Occipital lobe (tissue), 2 donors: ENCODE measurements around the gene LRRTM3. TPM values are rescaled to one million over a fixed set of nuclear protein-coding genes. Genes with fewer than 3 reads are reported as not detected.

ENCODE experiments used
- DNase-seq: peaks from one replicate; lab custom pipeline; 2025; lab: John Stamatoyannopoulos, UW
- total RNA-seq: library from RNA; depleted of rRNA; stranded (reverse); fragments of >200 nt; gene quantifications from one replicate; pipeline ENCODE4 v1.2.3, GENCODE V29; 2014

Gene LRRTM3
- total RNA-seq, 1 donor from 2014 or later = 30.7 TPM

DNA sequence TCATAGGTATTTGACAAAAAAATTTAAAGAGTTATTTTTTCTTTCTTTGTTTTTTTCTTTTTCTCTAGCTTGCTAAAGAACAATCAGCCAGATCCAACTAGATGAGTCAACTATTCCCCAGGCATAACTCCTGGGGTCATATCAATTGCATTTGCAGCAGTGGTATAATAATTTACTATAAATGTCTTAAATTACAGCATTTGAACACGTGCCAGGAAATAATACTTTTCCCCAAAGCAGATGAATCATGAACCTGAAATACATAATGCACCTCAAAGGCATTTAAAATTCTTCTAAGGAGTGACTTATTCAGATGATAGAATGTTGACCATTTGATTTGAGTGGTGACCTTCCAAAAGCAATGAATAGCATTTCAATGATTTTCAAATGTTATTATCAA lies 190.1 kb downstream of the LRRTM3 start:
- no peak for DNase-seq

DNA sequence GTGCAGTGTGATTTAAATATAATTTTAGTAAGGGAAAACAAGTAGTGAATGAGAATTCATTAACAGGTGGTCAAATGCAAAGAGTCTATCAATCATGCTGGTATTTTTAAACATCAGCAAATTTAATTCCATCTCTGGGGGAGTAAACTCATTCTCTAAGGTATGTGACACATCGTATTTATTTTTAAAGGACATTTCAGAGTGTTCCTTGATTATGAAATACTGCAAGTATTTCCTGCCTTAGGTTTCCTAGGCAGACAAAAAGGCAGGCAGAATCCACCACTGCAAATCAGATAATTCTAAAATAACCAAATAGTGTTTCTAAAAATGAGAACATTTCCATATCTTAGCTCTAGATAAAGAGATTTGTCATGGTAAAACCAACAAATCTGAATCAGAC lies 193.8 kb downstream of the LRRTM3 start:
- no peak for DNase-seq

DNA sequence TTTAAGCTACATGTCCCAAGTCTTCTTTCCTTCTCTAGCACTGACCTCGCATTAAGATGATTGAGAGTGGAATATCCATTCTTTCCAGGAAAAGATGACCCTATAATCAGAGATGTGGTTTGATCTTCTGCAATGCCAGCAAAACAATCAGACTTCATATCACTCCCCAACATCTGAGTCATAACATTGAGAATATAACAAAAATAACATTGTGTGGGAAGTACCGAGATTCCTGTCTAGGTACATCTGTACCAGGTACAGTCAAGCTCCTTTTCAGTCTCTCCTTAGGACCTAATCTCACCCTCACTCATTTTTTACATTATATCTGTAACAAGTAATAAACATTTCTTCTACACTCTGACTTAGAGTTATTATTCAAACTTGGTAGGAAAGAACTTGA lies 201.6 kb downstream of the LRRTM3 start:
- DNase-seq = no peak

DNA sequence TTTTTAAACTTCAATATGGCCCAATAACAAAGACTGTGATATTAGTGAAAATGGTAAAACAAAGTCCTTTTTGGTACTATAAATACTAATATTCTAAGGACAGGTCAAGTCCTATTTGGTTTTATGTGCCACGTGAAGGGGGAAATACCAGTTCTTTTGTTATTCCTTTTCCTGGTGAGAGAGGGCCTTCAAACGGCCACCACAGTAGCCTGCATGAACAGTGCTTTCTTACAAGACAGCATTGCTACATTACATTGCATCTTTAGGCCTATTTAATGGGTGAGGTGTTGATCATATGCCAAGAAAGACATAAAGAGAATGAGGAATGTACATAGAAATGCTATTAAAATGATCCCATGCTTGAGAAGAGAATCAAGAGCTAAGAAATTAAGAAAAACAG lies 214.8 kb downstream of the LRRTM3 start:
- DNase-seq = no peak

DNA sequence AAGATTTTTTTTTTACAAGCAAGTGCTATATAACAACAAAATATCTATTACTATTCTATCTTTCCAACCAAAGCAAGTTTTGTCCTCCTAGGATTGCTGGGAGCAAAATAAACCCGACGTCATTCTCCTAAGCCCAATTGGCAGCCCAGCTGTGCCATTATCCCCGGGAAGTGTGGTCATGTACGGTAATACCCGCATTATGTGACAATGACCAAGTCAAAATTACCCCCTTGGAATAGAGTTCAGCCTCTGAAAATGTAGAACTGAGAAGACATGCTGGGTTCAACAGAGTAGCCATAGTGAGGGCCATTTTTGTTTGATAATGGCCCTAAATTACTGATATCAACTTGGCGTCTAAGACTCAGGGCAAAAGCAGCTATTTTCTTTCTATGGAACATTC lies 215.5 kb downstream of the LRRTM3 start:
- no peak for DNase-seq

DNA sequence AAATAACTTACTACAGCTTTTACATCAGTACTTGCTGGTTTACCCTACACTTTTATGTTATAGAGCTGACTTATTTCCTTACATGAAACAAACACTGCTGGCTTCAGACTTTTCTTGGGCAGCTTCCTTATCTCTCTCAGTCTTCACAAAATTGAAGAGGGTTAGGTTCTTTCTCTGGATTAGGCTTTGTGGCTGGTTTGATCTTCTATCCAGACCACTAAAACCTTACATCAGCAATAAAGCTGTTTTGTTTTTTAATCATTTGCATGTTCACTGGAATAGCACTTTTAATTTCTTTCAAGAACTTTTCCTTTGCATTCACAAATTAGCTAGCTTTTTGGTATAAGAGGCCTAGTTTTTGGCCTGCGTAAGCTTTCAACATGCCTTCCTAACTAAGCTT lies 218.7 kb downstream of the LRRTM3 start:
- no peak for DNase-seq
